ENCODE data around the gene NCKAP5L.
"Not testable (repeated sequence)": the region's sequence is repeated elsewhere in the genome, so short reads cannot be mapped to it uniquely, and the experiment has no call there.

NCKAP5L gene

DNA sequence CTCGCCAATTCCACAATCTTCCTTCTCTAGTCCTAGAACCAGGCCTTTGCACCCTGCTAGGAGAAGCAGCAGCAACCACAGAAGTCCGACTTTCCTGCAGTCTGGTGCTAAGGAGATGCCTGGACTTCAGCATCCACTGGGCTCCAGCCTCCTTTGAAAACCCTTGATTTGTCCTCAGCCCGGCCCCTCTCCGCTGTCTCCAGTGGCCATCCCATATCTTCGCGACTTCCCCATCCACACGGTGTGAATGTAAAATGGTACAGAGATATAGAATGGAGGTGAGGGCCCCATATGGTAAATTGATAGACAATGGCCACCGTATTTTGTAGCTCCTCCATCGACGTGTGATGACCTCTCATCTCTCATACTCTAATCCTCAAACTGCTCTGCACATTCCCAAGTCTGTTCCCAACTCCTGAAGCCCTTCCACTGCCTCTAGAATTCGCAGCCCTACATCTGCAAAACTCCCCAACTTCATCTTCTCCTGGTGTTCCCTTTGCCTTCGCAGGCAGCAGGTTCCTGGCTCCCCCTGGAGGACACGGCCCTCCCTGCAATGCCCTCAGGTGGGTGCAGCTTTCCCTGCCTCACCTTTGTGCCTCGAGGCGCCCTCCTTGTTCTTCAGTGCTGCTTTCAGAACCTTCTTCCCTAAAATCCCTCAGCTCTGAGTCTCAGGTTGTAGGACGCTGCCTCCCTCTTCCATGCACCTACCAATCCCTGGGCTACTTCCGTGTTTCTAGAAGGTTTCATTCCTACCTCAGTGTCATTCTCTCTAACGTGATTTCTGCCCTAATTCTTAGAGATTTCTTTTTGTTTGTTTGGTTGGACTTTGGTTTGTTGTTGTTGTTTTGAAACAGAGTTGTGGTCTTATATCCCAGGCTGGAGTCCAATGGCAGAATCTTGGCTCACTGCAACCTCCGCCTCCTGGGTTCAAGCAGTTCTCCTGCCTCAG lies 50.1 kb downstream of the NCKAP5L start:
- DNase-seq (ENCODE audit: low read depth in 2 of 2), result peak; percentile 68 to 78

DNA sequence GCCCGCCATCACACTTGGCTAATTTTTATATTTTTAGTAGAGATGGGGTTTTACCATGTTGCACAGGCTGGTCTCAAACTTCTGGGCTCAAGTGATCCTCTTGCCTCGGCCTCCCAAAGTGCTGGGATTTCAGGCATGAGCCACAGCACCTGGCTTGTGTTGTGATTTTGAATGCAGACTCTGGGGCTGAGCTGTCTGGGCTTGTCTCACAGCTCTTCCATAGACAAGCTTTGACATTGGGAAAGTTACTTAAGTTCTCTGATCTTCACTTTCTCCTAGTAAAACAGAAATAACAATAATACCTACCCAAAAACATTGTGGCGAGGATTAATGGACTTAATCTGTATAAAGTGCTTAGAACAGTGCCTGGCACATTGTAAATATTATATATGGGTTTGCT lies 50.9 kb downstream of the NCKAP5L start:
- DNase-seq (ENCODE audit: low read depth in 2 of 2), result no peak

DNA sequence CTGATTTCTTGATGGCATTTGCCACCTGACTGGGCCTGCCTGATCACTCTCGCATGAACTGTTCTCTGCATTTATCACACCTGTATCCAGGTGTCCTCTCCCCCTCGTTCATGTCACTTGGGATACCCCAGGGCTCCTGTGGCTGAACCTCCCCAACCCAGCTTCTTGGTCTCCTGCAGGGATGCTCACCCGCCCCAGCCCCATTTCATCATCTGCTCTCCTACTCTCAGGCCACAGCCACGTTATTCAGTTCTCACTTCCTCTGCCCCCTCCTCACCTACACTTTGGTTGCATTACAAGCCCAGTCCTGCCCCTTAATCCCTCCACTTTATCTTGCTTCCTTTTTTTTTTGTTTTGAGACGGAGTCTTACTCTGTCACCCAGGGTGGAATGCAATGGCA lies 51.4 kb downstream of the NCKAP5L start:
- no peak for DNase-seq (ENCODE audit: low read depth in 2 of 2)

GRCh38 chr12:49776413-49776812 lies 51.8 kb downstream of the NCKAP5L start:
- peak; percentile 39 to 44 for DNase-seq (ENCODE audit: low read depth in 2 of 2)

GRCh38 chr12:49773102-49773501 lies 55.1 kb downstream of the NCKAP5L start:
- DNase-seq (ENCODE audit: low read depth in 2 of 2), result not testable (repeated sequence)

- DNase-seq (ENCODE audit: low read depth in 2 of 2), result no peak
Measured at GRCh38 chr12:49767333-49767732, 60.9 kb downstream of the NCKAP5L start.

DNA sequence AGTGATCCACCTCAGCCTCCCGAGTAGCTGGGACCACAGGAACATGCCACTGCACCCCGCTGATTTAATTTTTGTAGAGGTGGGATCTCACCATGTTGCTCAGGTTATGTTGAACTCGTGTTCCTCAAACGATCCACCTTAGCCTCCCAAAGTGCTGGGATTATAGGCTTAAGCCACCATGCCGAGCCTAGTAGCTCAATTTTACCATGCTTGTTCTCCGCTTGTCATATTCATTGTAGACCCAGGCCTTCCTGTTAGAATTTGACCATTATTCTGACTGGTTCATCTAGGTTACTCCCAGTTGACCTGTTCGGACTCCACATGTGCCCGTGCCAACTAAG lies 62.1 kb downstream of the NCKAP5L start:
- DNase-seq (ENCODE audit: low read depth in 2 of 2), result no peak

GRCh38 chr12:49764126-49764525 lies 64.1 kb downstream of the NCKAP5L start:
- no peak for DNase-seq (ENCODE audit: low read depth in 2 of 2)

DNA sequence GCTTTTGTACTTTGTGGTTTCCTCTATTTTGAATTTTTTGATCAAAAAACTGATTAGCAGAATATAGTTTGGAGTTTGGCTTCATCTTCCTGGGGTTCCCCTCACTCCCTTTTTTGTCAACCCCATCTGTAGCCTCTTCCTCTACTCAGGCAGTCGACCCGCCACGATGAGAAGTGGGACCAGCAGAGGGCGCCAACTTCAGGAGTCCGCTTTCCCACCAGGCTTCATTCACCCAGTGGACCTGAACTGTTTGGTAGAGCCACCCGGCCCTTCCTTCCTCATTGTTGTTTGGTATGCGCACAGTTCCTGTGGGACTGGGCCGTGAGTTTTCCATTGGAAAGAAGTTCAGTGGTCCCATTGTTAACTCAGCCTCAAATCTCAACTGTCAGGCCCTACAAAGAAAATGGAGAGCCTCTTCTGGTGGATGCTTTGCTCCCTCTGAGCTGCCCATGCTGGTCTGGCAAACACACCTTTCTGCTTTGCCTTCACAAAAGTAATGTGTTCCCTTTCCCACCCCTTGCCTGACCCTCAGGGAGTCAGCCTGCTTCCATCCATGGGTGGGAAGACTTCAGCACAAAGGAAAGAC lies 65.1 kb downstream of the NCKAP5L start:
- peak; percentile 62 to 74 for DNase-seq (ENCODE audit: low read depth in 2 of 2)

DNA sequence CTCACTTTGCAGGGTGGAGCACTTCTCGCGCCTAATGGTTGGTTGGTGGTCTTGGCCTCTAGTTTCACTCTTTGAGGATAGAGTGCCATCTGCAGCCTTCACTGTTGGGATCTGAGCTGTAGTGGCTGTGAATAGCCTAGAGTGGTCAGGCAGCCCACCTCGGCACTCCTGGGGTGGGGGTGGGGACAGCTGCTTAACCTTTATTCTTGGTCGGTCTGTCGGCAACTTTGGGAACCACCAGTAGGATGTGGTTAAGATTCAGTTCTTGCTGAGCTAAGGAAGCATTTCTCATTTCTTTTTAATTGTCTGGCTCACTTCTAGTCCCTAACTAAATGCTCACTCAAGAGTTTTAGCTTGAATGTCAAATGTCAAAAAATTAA lies 65.8 kb downstream of the NCKAP5L start:
- no peak for DNase-seq (ENCODE audit: low read depth in 2 of 2)

DNA sequence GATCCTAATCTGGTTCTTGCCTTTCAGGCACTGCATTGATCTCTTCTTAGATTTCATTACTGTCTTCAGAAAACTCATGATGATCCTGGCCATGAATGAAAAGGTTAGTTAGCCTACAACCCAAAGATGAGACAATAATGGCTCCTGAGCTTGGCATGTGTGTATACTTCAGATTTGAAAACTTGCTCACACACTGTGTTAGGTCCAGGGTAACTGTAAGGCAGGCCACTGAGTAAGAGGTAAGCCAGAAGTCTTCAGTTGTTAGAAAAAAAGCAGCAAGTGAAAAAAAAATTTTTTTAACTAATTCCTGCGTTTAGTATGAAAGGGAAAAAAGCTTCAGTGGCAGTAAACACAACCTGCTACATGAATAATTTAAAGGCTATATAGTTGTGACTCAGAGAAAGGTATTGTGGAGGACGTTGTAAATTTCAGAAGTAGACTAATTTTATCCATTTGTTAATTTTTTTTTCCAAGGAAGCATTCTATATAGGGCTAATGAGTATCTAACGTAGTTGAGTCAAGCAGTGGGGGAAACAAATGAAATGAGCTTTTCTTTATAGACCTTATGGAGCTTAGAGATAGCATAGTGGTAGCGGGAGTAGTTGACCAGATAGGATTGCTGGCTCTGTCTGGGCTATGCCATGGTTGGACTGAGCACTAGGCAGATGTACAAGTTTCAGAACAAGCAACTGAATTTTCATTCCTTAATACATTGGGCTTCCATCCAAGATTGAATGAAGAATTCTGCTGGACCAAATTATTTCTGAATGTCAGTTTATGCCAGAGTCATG lies 66.3 kb downstream of the NCKAP5L start:
- DNase-seq (ENCODE audit: low read depth in 2 of 2), result no peak

DNA sequence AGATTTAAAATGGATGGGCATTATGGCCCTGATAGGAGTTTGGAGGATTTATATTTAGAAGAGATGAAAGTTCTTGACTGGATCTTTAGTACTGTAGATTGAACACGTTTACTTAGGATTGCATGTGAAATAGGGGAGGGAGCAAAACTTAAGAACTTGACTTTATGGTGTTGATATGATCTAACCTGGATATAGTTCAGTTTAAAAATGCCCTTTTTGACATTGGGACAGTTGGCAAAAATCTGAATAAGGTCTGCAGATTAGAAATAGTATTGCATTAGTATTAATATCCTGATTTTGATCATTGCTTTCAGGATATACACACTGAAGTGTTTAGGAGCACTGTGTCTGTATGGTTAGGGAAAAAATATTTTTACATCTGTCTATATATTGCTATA lies 77.2 kb downstream of the NCKAP5L start:
- DNase-seq (ENCODE audit: low read depth in 2 of 2), result no peak

GRCh38 chr12:49750027-49750995 lies 77.9 kb downstream of the NCKAP5L start:
- peak; percentile 22 to 48 for DNase-seq (ENCODE audit: low read depth in 2 of 2)

DNA sequence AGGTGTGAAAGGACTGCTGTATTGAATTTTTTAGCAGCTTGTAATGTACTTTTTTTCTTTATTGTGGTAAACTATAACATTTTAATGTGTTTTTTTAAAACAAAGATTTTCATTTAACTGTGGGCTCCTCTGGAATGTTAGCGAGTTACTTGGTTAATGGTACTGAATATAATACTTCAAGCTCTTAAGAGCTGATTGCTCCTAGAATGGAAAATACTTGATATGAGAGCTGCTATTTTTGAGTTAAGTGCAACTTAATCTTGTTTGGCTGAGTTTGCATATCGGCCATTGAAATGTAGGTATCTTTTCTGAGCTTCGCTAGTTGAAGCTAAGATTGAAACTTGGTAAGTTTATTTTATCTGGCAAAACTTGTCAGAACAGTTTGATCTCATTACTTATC lies 79.4 kb downstream of the NCKAP5L start:
- DNase-seq (ENCODE audit: low read depth in 2 of 2), result no peak

- no peak for DNase-seq (ENCODE audit: low read depth in 2 of 2)
Measured at GRCh38 chr12:49748306-49748705, 79.9 kb downstream of the NCKAP5L start.

DNA sequence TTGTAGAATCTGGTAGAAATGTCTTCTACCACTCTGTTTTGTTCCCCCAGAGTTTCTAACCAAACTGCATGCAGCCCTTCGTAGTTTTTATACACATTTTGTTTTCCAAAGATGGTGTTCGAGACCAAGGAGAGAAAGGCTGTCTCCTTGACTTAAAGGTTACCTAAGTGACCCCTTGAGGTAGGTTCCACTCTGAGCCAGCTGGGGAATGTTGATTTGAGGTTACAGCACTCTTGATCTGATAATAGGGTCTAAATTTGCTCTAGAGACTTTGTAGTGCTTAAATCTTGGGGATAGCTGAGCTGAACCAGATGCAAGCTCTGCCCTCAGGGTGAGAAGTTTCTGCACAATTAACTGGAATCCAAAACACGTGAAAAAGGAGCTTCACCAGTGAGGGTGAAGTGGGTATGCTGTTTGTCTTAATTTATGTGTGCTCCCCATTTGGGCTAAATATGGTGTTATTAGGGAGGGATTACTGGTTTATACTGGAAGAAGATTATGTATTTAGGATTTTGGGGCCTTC lies 83.8 kb downstream of the NCKAP5L start:
- no peak for DNase-seq (ENCODE audit: low read depth in 2 of 2)

GRCh38 chr12:49741882-49742620 lies 86.2 kb downstream of the NCKAP5L start:
- peak; percentile 71 to 74 for DNase-seq (ENCODE audit: low read depth in 2 of 2)

All from activated CD4-positive, alpha-beta T cell treated with anti-CD3 and anti-CD28 coated beads for 24 hours (primary cell).